HL-60/S4 (cell line): ENCODE results near the gene ATP6AP2.

Source experiments
- in situ Hi-C: fragments of 300-500 bp; cut with MboI; formaldehyde crosslinking; loops from 2 replicates; pipeline ENCODE4 v1.14.3; 2022; ENCODE audit warnings: low sequenced_read_pairs

ATP6AP2 gene

DNA sequence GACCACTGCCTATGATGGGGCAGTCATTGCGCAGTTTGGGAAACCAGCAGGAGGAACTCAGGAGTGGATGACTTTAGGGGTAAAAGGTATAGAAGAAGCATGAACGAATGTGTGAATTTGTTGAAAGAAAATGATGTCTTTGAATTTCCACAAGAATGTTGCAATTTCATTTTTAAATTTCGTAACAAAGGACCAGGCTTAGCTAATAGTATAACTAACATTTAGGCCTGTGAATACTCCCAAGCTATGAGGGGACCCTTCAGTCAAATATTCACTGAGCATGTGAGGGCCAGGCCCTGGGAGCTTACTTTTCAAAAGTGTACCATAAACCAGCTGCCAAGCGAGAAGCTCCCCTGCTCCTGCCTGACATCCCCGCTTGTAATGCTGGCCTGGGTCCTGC, 47.7 kb downstream of the ATP6AP2 start:
- in situ Hi-C loops = no loop called here

DNA sequence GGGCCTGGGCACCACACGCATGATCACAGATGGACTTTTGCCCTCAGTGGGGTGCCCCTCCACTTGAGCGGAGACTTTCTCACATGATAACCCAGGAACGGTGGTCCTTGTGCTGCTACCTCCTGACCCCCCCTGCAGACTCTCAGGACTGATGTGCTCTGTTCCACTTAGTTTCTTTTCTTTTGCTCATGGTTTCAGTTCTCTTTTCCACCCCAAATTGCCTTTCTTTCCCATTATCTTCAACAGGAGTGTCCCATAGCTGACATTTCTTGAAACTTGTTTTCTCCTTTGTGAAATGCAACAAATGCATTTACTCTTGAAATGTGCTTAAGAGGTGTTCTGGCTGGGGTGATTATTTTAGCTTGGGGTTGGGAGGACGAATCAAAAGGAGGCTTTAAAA, 51.4 kb downstream of the ATP6AP2 start:
- in situ Hi-C loops = no loop called here

DNA sequence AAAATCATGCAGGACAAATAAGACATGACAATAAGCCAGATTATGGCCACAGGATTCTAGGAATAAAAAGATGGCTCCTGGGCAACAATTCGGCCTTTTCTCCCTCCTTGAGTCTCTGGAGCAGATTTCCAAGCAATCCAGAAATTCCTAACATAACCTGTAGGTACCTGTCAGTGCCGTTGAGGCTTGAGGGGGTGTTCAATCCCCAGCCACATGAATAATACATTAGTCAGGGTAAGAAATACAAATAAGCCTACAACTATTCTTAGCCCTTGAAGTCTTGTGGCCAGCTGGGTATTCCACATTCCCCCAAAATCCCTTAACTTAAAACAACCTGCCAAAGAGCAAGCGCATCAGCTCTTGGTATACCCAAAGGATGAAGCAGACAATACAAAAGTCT, 56.9 kb downstream of the ATP6AP2 start:
- in situ Hi-C loops = no loop called here

DNA sequence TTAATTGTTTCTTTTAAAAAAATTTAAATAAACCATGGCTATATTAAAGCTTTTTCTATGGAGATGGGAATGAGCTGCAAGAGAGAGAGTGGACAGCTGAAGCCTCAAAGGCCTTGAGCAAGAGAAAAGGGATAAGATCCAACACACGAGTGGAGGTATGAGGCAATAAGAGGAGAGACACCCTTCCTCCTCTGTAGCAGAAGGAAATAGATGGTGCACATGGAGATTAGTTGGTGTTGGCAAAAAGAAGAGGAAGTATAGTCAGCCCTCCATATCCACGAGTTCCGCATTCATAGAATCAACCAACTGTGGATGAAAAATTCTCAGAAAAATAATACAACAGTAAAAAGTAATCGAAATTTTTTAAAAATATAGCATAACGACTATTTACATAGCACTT, 63.4 kb downstream of the ATP6AP2 start:
- in situ Hi-C loops = no loop called here

DNA sequence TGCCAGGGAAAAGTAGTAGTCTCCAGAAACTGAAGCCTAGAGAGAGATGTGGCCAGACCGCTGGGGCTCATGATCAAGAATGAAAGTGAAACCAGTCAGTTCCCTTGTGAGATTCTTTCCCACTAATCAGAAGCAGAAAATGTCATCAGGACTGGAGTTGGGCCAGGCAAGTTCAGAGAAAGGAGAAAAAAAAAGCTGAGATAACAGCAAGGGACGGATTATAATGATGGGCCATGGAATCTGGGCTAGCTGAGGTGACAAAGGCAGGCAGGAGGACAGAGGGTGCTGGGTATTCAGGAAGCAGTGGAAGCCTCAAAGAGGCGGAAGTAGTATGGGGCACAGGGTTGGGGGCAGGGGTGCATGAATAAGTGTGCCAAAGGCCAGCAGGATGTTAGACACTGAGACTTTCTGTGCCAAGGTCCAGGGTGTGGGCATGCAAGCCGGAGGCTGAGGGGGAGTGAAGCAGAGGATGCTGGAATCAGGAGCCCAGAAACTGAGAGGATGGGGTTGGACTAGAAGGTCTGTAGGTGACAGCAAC, 64.1 kb downstream of the ATP6AP2 start:
- in situ Hi-C loops = no loop called here

DNA sequence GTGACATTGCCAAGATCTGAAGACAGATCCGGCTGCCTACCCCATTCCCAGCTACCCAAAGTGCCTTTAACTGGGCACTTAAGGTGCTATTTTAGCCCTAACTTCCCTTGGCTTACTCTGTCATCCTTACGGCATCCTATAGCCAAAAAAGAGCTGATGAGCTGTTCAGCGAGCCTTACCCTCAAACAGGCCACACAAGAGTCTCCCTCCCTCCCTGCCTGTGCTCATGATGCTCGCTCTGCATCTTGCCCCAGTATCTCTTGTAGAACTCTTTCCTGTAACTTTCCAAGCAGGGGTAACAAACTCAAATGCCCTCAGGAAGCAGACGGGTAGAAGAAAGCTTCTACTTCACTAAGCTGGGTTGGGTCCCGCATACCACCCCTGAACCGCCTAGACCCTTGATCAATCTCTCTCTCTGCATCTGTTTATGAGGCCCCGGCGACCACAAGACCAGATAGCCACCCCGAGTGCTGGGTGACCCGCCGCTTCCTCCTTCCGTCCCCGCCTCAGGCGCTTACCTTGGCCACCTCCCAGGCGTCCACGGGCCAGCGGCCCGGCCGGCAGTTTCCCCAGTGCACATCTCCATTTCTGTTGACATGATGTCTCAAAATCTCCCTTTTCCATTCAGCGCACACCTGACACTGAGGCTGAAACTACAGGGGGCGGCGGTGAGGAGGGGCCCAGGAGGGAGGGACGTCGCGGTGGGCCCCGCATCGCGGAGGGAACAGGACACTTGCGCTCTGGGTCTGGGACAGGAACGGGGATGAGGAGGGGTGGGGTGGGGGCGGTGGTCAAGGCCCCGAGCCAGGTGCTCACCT, 65.9 kb downstream of the ATP6AP2 start:
- in situ Hi-C loops = no loop called here

DNA sequence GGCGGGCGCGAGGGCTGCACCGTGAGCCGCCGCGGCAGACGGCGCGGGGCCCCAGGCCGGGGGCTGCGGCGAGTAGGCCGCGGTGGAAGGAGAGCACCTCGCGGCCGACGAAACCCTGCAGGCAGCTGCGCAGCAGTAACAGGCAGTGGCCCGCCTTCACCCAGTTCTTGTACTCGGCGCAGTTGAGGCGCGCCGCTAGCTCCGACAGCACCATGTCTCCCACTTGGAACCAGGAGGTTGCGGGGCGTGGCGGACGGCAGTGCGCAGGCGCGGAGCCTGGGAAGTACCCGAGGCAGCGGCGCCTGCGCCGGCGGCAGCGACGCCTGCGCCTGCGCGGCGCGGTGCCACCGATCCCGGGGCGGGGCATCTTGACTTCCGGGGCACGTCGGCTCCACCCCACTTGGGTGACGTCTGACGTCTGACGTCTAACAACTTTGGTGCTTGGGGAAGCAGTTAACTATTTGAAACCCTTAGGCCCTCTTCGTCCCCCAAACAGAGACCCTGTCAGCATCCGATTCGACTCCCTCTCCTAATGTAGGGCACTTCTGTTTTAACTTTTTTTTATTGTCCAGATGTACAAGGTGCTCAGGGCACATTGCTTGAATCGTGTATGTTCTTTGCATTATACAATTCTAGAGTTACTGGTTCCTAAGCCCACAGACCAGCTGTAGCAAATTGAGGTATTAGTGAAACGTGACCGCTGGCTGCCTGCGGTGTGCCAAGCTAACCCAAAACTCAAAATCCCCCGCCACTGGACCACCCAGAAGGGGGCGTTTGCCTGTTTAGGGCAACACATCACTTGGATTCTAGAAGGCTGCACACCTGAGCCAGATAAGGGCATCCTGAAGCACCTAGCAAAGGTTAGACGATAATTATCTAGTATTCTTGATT, 66.8 kb downstream of the ATP6AP2 start, which contains the start of gene CXorf38:
Gene CXorf38 (minus strand): TSS at position 255 of the 891 bp plus-strand sequence. CDS start 41 bp downstream, at position 214.
- in situ Hi-C loops = no loop called here

DNA sequence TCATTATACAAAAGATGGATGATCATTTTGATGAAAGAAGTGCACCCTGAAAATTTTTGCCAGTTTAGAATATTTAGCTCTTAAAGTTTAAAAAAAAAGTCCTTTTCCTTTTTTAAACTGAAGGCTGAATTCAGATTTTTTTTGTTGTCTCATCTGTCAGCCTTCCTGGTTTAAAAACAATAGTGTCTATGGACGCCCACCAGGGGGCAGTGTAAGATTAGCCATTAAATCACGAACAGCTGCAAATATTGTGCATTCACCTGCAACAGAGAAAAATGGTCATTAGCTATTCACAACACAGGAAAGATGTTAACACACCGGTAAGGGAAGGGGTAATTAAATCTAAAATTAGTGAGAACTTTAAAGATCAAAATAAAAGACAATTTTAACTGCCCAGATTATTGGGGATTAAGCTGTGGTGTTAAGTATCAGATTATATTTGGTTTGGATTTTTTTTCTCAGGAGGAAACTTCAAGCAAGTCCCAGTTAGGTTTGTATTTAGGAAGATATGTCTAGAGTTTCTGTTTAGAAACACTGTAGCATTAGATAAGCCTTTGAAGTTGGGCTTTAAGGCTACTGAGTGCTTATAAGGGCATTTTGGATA, 71.0 kb downstream of the ATP6AP2 start:
- in situ Hi-C loops = loop anchor here (25.0 kb wide), 1 partner anchor 136 kb away; no protein-coding TSS in a partner anchor

DNA sequence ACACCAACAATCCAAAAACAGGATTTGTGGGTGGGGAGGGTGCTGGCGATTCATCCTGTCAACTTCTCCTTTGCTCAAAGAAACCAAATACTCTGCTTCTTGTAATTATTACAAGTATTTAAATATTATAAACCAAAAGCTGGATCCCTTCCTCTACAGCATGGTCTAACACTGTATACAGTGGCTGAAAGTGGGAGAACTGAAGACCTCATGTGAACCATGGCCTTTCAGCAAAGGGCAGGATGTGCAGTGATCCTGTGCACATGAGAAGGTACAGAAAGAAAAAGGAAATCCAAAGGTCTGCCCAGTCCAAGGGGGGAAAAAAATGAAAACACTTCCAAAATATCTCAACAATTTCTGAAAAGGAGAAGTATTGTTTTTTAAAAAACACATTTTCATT, 71.9 kb downstream of the ATP6AP2 start:
- in situ Hi-C loops = loop anchor here (25.0 kb wide), 1 partner anchor 135 kb away; no protein-coding TSS in a partner anchor

DNA sequence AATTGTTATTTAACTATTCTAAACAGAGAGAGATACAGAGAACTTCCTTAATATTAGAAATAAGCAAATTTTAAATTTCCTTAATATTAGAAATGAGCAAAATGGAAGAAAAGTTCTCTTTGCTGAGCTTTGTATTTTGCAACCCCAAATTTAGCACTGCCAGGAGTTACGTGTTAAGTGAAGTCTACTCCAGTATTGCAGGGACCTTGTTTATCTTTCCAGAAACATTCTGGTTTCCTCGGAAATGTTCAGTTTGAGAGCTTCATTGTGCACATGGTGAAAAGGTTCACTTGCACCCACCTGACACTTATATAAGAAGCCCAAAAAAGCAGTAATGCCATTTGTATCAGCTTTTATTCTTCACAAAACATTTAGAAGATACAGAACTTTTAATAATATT, 72.8 kb downstream of the ATP6AP2 start:
- in situ Hi-C loops = loop anchor here (25.0 kb wide), 1 partner anchor 134 kb away; no protein-coding TSS in a partner anchor
